ENCODE data around the gene ZBTB32. TPM values are rescaled to one million over a fixed set of nuclear protein-coding genes. Genes with fewer than 3 reads are reported as not detected.

ZBTB32 gene
- total and polyA plus RNA-seq, 5 donors: not detected

DNA sequence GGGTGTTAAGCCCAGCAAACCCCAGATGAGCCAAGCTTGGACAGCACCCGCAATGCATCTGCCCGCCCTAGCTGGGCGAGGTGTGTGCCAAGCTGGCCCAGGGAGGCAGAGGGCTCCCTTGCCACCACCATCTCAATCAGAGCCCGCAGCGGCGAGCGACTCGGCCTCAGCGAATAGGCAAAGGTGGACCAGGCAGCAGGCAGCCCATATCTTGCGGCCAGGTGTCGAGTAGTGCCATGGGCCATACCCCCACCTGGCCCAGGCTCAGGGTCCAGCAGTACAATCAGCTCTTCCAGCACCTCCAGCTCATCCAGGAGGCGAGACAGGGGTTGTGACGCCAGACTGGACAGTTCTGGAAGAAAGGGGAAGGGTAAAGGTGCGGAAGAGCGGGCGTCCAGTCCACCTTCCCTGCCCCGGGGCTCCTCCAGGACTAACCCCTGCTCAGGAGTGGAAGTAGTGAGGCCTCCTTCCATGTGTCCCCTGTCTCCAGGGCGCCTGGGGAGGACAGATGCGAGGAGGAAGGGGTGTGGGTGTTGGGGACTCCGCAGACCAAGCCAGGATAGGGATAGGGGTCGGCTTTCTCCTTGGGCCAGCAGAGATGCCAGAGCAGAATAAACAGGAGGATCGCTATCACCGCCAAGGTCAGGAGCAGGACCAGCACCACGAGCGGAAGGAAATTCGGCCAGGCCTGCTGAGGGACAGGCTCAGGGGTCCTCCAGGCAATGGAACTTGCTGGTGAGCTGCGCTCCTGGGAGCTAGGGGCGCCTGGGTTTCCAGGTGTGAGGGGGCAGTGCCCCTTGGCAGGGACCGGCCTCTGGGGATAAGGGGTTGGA lies 35.1 kb downstream of the ZBTB32 start:
- intact Hi-C loops (cut with DNase I): no loop called here
- peaks cover 4% of the 10 kb centered on the region for H3K4me1 ChIP-seq (ENCODE audit: control insufficient read depth, insufficient read depth, low read length)
- WGBS: 71% methylated on average over 29 of the region's 29 CpGs
- no peak for ATAC-seq
- H3K27me3 ChIP-seq (ENCODE audit: control insufficient read depth, insufficient read depth): no peaks in the 10 kb centered on the region
- H3K27ac ChIP-seq (ENCODE audit: low read length): no peak overlapping the region
- peak in 2 of 3 donors; percentile 32 to 76 for DNase-seq
- H3K4me3 ChIP-seq (ENCODE audit: low read length): no peak overlapping the region
- H3K9me3 ChIP-seq (ENCODE audit: control insufficient read depth, low read length): no peaks in the 10 kb centered on the region

DNA sequence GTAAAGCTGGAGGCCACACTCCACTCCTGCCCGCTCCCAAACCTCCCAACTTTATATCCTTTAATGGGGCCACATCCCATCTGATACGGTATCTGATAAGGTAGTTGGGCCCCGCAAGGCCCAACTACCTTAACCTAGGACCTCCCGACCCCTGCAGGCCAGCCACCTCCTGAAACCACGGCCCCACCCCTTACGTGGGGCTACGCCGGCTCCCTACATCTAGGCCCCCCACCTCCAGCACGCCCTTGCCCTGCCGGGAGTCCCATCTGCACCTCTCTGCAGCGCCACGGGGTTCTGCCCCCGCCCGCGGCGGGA lies 35.7 kb downstream of the ZBTB32 start:
- Histone ChIP-seq H3K4me1 (ENCODE audit: control insufficient read depth, insufficient read depth, low read length) (peaks cover 4% of the 10 kb centered on the region), H3K9me3 (ENCODE audit: control insufficient read depth, low read length) (no peaks in the 10 kb centered on the region), H3K4me3 (ENCODE audit: low read length) (peak overlapping the region; percentile 55), H3K27ac (ENCODE audit: low read length) (peak overlapping the region; percentile 68), H3K27me3 (ENCODE audit: control insufficient read depth, insufficient read depth) (no peaks in the 10 kb centered on the region)
- DNase-seq (no peak), ATAC-seq (no peak)
- WGBS: 1% methylated on average over 16 of the region's 16 CpGs
- intact Hi-C loops (cut with DNase I): no loop called here

- intact Hi-C loops (cut with DNase I): no loop called here
- peak overlapping the region; percentile 79 for H3K27ac ChIP-seq (ENCODE audit: low read length)
- no peaks in the 10 kb centered on the region for H3K9me3 ChIP-seq (ENCODE audit: control insufficient read depth, low read length)
- under 1% methylated on average over 63 of the region's 63 CpGs for WGBS
- H3K4me3 ChIP-seq (ENCODE audit: low read length): peak overlapping the region; percentile 69
- H3K4me1 ChIP-seq (ENCODE audit: control insufficient read depth, insufficient read depth, low read length): peaks cover 4% of the 10 kb centered on the region
- ATAC-seq (peak; percentile 88 to 91), DNase-seq (peak; percentile 99 to 100 (median 99))
- no peaks in the 10 kb centered on the region for H3K27me3 ChIP-seq (ENCODE audit: control insufficient read depth, insufficient read depth)
These were observed 36.3 kb downstream of the ZBTB32 start for GRCh38 chr19:35740423-35741202.

- Histone ChIP-seq H3K9me3 (ENCODE audit: control insufficient read depth, low read length) (no peaks in the 10 kb centered on the region), H3K27ac (ENCODE audit: low read length) (peak overlapping the region; percentile 79), H3K27me3 (ENCODE audit: control insufficient read depth, insufficient read depth) (no peaks in the 10 kb centered on the region), H3K4me1 (ENCODE audit: control insufficient read depth, insufficient read depth, low read length) (peaks cover 4% of the 10 kb centered on the region), H3K4me3 (ENCODE audit: low read length) (peak overlapping the region; percentile 69)
- ATAC-seq (no peak), DNase-seq (no peak)
- WGBS: 3% methylated on average over 12 of the region's 12 CpGs
- intact Hi-C loops (cut with DNase I): no loop called here
These were observed 36.8 kb downstream of the ZBTB32 start for GRCh38 chr19:35741203-35741515.

- Histone ChIP-seq H3K27ac (ENCODE audit: low read length) (no peak within 1 kb of the TSS), H3K27me3 (ENCODE audit: control insufficient read depth, insufficient read depth) (no peaks in the 10 kb centered on the region), H3K4me3 (ENCODE audit: low read length) (no peak within 1 kb of the TSS), H3K4me1 (ENCODE audit: control insufficient read depth, insufficient read depth, low read length) (peaks cover 4% of the 10 kb centered on the region), H3K9me3 (ENCODE audit: control insufficient read depth, low read length) (no peaks in the 10 kb centered on the region)
- WGBS: 79% methylated on average over 9 of the region's 9 CpGs
- DNase-seq: peak in 1 of 3 donors; percentile 62
- intact Hi-C loops (cut with DNase I): no loop called here
- ATAC-seq: no peak
These were observed 37.9 kb downstream of the ZBTB32 start, which contains the start of gene IGFLR1 for GRCh38 chr19:35742121-35742724. IGFLR1 (minus strand) TSS chr19:35742452; CDS start chr19:35741180, 1,272 bp downstream.

GRCh38 chr19:35743640-35744429 lies 39.5 kb downstream of the ZBTB32 start:
- ATAC-seq (no peak), DNase-seq (peak in 1 of 3 donors; percentile 57)
- intact Hi-C loops (cut with DNase I): no loop called here
- Histone ChIP-seq H3K9me3 (ENCODE audit: control insufficient read depth, low read length) (no peaks in the 10 kb centered on the region), H3K4me3 (ENCODE audit: low read length) (no peak overlapping the region), H3K27ac (ENCODE audit: low read length) (no peak overlapping the region), H3K4me1 (ENCODE audit: control insufficient read depth, insufficient read depth, low read length) (peaks cover 4% of the 10 kb centered on the region), H3K27me3 (ENCODE audit: control insufficient read depth, insufficient read depth) (no peaks in the 10 kb centered on the region)
- 86% methylated on average over 19 of the region's 19 CpGs for WGBS

DNA sequence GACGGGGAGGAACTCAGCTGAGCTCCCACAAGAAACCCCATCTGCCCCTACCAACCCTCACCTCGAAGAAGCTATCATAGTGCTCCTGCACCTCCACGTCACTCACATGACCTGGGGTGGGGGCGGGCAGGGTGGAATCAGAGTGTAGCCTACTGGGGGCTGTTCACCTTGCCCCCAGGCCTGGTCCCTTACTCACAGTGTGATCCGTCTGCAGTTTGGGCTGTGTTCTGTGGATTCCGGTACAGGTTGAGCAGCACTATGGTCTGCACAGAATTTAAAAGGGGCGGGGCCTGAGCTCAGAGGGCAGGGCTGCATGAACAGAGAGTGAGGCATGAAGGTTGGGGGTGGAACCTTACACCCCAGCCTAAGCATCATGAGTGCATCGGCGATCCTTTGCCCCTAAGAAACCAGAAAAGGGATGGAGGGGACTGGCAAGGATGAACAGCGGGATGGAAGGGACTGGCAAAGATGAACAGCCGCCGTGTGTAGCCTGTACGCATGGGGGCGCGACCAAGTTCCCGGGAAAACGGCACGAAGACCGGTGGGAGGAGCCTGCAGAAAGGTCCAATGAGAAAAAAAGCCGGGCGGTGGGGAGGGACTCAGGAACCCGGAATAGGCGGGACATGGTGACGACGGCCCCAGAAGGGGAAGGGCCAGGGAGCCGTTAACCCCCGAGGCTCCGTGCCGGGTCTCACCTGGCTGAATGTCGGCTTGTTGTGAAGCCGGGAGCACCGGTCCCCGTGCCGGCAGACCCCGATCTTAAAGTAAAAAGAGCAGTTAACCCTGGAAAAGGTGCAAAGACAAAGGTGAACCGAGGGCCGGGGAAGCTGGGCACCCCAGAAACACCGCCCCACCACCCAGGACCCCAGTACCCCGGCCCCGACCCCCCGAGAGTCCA lies 40.3 kb downstream of the ZBTB32 start:
- H3K4me3 ChIP-seq (ENCODE audit: low read length): peak overlapping the region; percentile 95
- ATAC-seq: peak; percentile 80 to 81
- intact Hi-C loops (cut with DNase I): no loop called here
- peak; percentile 95 to 97 (median 97) for DNase-seq
- H3K9me3 ChIP-seq (ENCODE audit: control insufficient read depth, low read length): no peaks in the 10 kb centered on the region
- 8% methylated on average over 41 of the region's 41 CpGs for WGBS
- H3K27me3 ChIP-seq (ENCODE audit: control insufficient read depth, insufficient read depth): no peaks in the 10 kb centered on the region
- peaks cover 4% of the 10 kb centered on the region for H3K4me1 ChIP-seq (ENCODE audit: control insufficient read depth, insufficient read depth, low read length)
- H3K27ac ChIP-seq (ENCODE audit: low read length): peak overlapping the region; percentile 97

DNA sequence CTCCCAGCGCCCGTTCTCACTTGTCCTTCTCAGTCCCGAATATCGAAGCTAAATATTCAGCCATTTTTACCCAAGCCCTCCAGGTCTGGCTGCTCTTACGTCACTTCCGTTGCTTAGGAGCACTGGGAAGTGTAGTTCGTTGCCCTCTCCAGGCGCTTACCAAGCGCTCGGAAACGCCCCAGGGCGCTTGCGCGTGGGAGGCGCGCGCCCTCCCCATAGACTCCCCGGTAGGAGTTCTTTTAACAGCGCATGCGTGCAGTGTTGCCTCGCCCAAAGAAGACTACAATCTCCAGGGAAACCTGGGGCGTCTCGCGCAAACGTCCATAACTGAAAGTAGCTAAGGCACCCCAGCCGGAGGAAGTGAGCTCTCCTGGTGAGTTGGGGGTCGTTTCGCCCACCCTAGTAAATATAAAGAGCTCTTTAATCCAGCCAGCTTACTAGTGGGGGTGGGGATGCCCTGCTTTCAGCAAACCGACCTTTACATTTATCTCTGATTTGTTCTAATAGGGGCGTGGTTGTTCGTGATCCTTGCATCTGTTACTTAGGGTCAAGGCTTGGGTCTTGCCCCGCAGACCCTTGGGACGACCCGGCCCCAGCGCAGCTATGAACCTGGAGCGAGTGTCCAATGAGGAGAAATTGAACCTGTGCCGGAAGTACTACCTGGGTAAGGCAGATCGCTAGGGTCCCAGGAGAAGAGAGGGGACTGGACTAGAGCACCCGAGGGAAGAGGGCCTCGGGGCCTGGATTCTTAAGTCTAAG lies 41.1 kb downstream of the ZBTB32 start, which contains the start of the genes PSENEN and U2AF1L4:
Gene PSENEN, plus strand, starts transcription at position 324 of the 759 bp plus-strand sequence. Its CDS starts 280 bp downstream, at position 604.
Gene U2AF1L4, minus strand, starts transcription at position 91 of the 759 bp plus-strand sequence. Its CDS starts 27 bp downstream, at position 64.
- intact Hi-C loops (cut with DNase I): no loop called here
- H3K4me3 ChIP-seq (ENCODE audit: low read length): peak within 1 kb of the TSS; percentile 95
- peak; percentile 86 to 88 for ATAC-seq
- WGBS: under 1% methylated on average over 40 of the region's 40 CpGs
- H3K27me3 ChIP-seq (ENCODE audit: control insufficient read depth, insufficient read depth): no peaks in the 10 kb centered on the region
- H3K9me3 ChIP-seq (ENCODE audit: control insufficient read depth, low read length): no peaks in the 10 kb centered on the region
- peak within 1 kb of the TSS; percentile 97 for H3K27ac ChIP-seq (ENCODE audit: low read length)
- peak; percentile 98 to 99 (median 99) for DNase-seq
- peaks cover 4% of the 10 kb centered on the region for H3K4me1 ChIP-seq (ENCODE audit: control insufficient read depth, insufficient read depth, low read length)

DNA sequence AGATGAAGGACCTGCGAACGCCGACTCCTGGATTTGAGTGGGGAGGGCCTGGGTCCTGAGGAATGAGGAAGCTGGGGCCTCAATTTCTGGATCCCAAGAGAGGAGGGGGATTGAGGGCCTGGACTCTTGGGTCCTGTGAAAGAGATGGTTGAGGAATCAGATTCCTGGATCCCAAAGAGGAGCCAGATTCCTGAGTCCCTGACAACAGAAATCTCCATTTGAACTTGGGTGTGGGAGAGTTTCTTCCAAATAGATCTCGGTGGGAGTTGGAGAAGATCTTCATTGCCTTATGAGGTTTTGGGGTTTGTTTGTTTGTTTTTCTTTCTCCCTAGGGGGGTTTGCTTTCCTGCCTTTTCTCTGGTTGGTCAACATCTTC lies 41.7 kb downstream of the ZBTB32 start:
- H3K4me1 ChIP-seq (ENCODE audit: control insufficient read depth, insufficient read depth, low read length): peaks cover 4% of the 10 kb centered on the region
- DNase-seq (no peak), ATAC-seq (no peak)
- H3K27me3 ChIP-seq (ENCODE audit: control insufficient read depth, insufficient read depth): no peaks in the 10 kb centered on the region
- intact Hi-C loops (cut with DNase I): no loop called here
- 2% methylated on average over 4 of the region's 4 CpGs for WGBS
- H3K9me3 ChIP-seq (ENCODE audit: control insufficient read depth, low read length): no peaks in the 10 kb centered on the region
- H3K27ac ChIP-seq (ENCODE audit: low read length): no peak overlapping the region
- H3K4me3 ChIP-seq (ENCODE audit: low read length): peak overlapping the region; percentile 78
